AG04449 (cell line): ENCODE results near the gene DAB2IP.

ENCODE experiments used
- CTCF ChIA-PET: fragments of 350-600 bp; formaldehyde crosslinking; extraction: SDS; loops from one replicate; lab custom pipeline; 2021; ENCODE audit warnings: antibody characterized with exemption; lab: Yijun Ruan, JAX
- POLR2A ChIA-PET: fragments of 400-600, 350-600 bp; formaldehyde crosslinking; extraction: SDS; loops from one replicate; lab custom pipeline; 2020; ENCODE audit warnings: antibody characterized with exemption, inconsistent platforms; lab: Yijun Ruan, JAX
- DNase-seq: peaks from one replicate; pipeline ENCODE4 v3.0.0-alpha.2; 2010; ENCODE audit warnings: low read depth, low spot score
- H3K4me3 ChIP-seq: 2 replicates; pipeline ENCODE4 v1.5.1; 2011; ENCODE audit warnings: low read depth, mild to moderate bottlenecking, control low read depth, low read length
- CTCF ChIP-seq: IDR thresholded peaks from one replicate; pipeline ENCODE4 v1.5.1; 2011; ENCODE audit warnings: mild to moderate bottlenecking, moderate library complexity, low read length, control low read depth, inconsistent platforms; ENCODE audit not compliant: insufficient read depth; ENCODE audit errors: missing control alignments

DAB2IP gene

GRCh38 chr9:121766081-121766683 is 114.7 kb downstream of the DAB2IP start:
- POLR2A ChIA-PET: no interaction called here
- no peak overlapping the region for H3K4me3 ChIP-seq
- no peak for DNase-seq
- no peak for TF ChIP-seq CTCF
- CTCF ChIA-PET: interaction anchor here (0.7 to 1.6 kb wide), 4 partner anchors 18 to 220 kb away, joined by 3 to 6 read pairs (median 4); no protein-coding TSS in a partner anchor

- ChIA-PET POLR2A (no interaction called here), CTCF (interaction anchor here (0.8 to 1.3 kb wide), 3 partner anchors 18 to 231 kb away, joined by 3 to 6 read pairs (median 3); no protein-coding TSS in a partner anchor)
- no peak for DNase-seq
- no peak for TF ChIP-seq CTCF
- no peak overlapping the region for H3K4me3 ChIP-seq
Observed at GRCh38 chr9:121767171-121767769, 115.8 kb downstream of the DAB2IP start.

GRCh38 chr9:121768416-121769015 is 117.1 kb downstream of the DAB2IP start:
- TF ChIP-seq CTCF: no peak
- no peak for DNase-seq
- no peak overlapping the region for H3K4me3 ChIP-seq
- ChIA-PET CTCF (interaction anchor here (1.0 to 1.3 kb wide), 2 partner anchors 35 to 229 kb away, joined by 3 to 6 read pairs; no protein-coding TSS in a partner anchor), POLR2A (no interaction called here)

- ChIA-PET CTCF (no interaction called here), POLR2A (no interaction called here)
- no peak for DNase-seq
- TF ChIP-seq CTCF: no peak
- H3K4me3 ChIP-seq: no peak overlapping the region
Observed at GRCh38 chr9:121769939-121770338, 118.5 kb downstream of the DAB2IP start.

GRCh38 chr9:121770415-121771273 is 119.2 kb downstream of the DAB2IP start:
- POLR2A ChIA-PET: no interaction called here
- DNase-seq: peak; percentile 46
- CTCF ChIA-PET: no interaction called here
- H3K4me3 ChIP-seq: no peak overlapping the region
- no peak for TF ChIP-seq CTCF
